CD4-positive, alpha-beta memory T cell (primary cell): ENCODE results near the gene USP5. TPM values are rescaled to one million over a fixed set of nuclear protein-coding genes. Genes with fewer than 3 reads are reported as not detected.

Experiments
- CTCF ChIA-PET: fragments of 350-600 bp; sonication (Branson Sonifier 250); formaldehyde crosslinking; loops from one replicate; lab custom pipeline; 2021; ENCODE audit warnings: inconsistent platforms; ENCODE audit not compliant: partially characterized antibody; lab: Charles Lee
- POLR2A ChIA-PET: fragments of 350-600 bp; sonication (Branson Sonifier 250); formaldehyde crosslinking; loops from one replicate; lab custom pipeline; 2021; ENCODE audit not compliant: partially characterized antibody; lab: Charles Lee
- DNase-seq, 5 donors: peaks; one replicate each; pipeline versions ENCODE4 v3.0.0 to v3.0.0-alpha.2; 2020 to 2022; ENCODE audit warnings: mixed read lengths in 1 of 5
- H3K27ac ChIP-seq: one replicate; pipeline ENCODE4 v1.7.0; 2013; ENCODE audit warnings: low read depth, low read length
- H3K27me3 ChIP-seq: 2 replicates; pipeline ENCODE4 v1.7.0; 2013; ENCODE audit warnings: mild to moderate bottlenecking, low read length, moderate library complexity; ENCODE audit not compliant: insufficient read depth
- H3K36me3 ChIP-seq: 2 replicates; pipeline ENCODE4 v1.7.0; 2013; ENCODE audit warnings: mild to moderate bottlenecking, low read length, moderate library complexity; ENCODE audit not compliant: insufficient read depth
- H3K4me1 ChIP-seq: 2 replicates; pipeline ENCODE4 v1.7.0; 2013; ENCODE audit warnings: mild to moderate bottlenecking, low read length, moderate library complexity; ENCODE audit not compliant: insufficient read depth
- H3K4me3 ChIP-seq, 2 donors: one replicate each; pipeline ENCODE4 v1.7.0; 2013; ENCODE audit warnings: low read length in 2 of 2, mild to moderate bottlenecking in 1 of 2
- H3K9me3 ChIP-seq, 2 donors: one replicate each; pipeline ENCODE4 v1.7.0; 2013; ENCODE audit warnings: low read length in 2 of 2, control low read depth in 1 of 2; ENCODE audit not compliant: control insufficient read depth in 1 of 2
- H3K27ac Mint-ChIP-seq, 7 donors: one replicate each; pipeline ENCODE4 v1.8.0; 2020 to 2021; ENCODE audit warnings: mixed read lengths in 7 of 7, mild to moderate bottlenecking in 6 of 7, inconsistent platforms in 3 of 7, moderate library complexity in 3 of 7
- H3K27me3 Mint-ChIP-seq, 2 donors: one replicate each; pipeline ENCODE4 v1.8.0; 2020 to 2021; ENCODE audit warnings: mixed read lengths in 2 of 2
- H3K36me3 Mint-ChIP-seq, 2 donors: one replicate each; pipeline ENCODE4 v1.8.0; 2020 to 2021; ENCODE audit warnings: mixed read lengths in 2 of 2, inconsistent platforms in 1 of 2, mild to moderate bottlenecking in 1 of 2
- H3K4me1 Mint-ChIP-seq, 4 donors: one replicate each; pipeline ENCODE4 v1.8.0; 2020 to 2021; ENCODE audit warnings: mixed read lengths in 4 of 4, mild to moderate bottlenecking in 1 of 4
- H3K4me3 Mint-ChIP-seq, 8 donors: one replicate each; pipeline ENCODE4 v1.8.0; 2020 to 2021; ENCODE audit warnings: mixed read lengths in 8 of 8, mild to moderate bottlenecking in 7 of 8, moderate library complexity in 6 of 8, inconsistent platforms in 3 of 8
- H3K9me3 Mint-ChIP-seq, 8 donors: one replicate each; pipeline ENCODE4 v1.8.0; 2020 to 2021; ENCODE audit warnings: mixed read lengths in 8 of 8, mild to moderate bottlenecking in 5 of 8, inconsistent platforms in 3 of 8, moderate library complexity in 1 of 8
- intact Hi-C: fragments of 100-400 bp; cut with micrococcal nuclease; formaldehyde crosslinking; loops from one replicate; pipeline ENCODE4 v1.15.1; 2023
- polyA plus RNA-seq, 2 donors: library from polyadenylated mRNA; unstranded; fragments of 300-500 nt; fragmentation: Illumina TruSeq; gene quantifications; one replicate each; pipeline ENCODE4 v1.2.3, GENCODE V29; 2021
- total RNA-seq, 2 experiments: library from RNA; stranded (reverse); gene quantifications; one replicate each; pipeline ENCODE4 v1.2.3, GENCODE V29; 2021

USP5 gene
- total and polyA plus RNA-seq, 4 experiments from 2014 or later, result 53.9 to 73.0 (median 67.2) TPM

- peaks cover 1 to 8% of the 10 kb centered on the region in 2 donors for H3K27me3 Mint-ChIP-seq
- H3K4me3 Mint-ChIP-seq, result peak overlapping the region in 1 of 8 donors; percentile 25
- ChIA-PET POLR2A (interaction anchor here (1.2 to 1.8 kb wide), 3 partner anchors 10 to 70 kb away, joined by 3 to 7 read pairs (median 5); partner anchors contain the start of genes CDCA3 and USP5), CTCF (interaction anchor here (1.0 to 18.9 kb wide), 12 partner anchors 9 to 353 kb away, joined by 3 to 303 read pairs (median 7); partner anchors contain the start of genes CD4, CDCA3, GPR162 and LAG3)
- Histone ChIP-seq H3K9me3 (no peaks in the 10 kb centered on the region), H3K4me3 (no peak overlapping the region), H3K4me1 (peaks cover 16% of the 10 kb centered on the region), H3K27ac (no peak overlapping the region), H3K36me3 (no peaks in the 10 kb centered on the region), H3K27me3 (peaks cover 8% of the 10 kb centered on the region)
- intact Hi-C loops, result no loop called here
- DNase-seq, result no peak
- peaks cover 2 to 12% (median 7%) of the 10 kb centered on the region in 4 donors for H3K4me1 Mint-ChIP-seq
- H3K27ac Mint-ChIP-seq, result no peak overlapping the region
- no peaks in the 10 kb centered on the region for H3K36me3 Mint-ChIP-seq
- no peaks in the 10 kb centered on the region for H3K9me3 Mint-ChIP-seq
Measured at GRCh38 chr12:6833189-6833890, 18.6 kb upstream of the USP5 start.

GRCh38 chr12:6834254-6834653, 17.7 kb upstream of the USP5 start:
- Histone ChIP-seq H3K27me3 (peaks cover 7% of the 10 kb centered on the region), H3K9me3 (no peaks in the 10 kb centered on the region), H3K4me1 (peaks cover 14% of the 10 kb centered on the region), H3K27ac (no peak overlapping the region), H3K36me3 (no peaks in the 10 kb centered on the region), H3K4me3 (no peak overlapping the region)
- Mint-ChIP-seq H3K27me3 (peaks cover 1 to 3% of the 10 kb centered on the region in 2 donors), H3K9me3 (no peaks in the 10 kb centered on the region), H3K36me3 (no peaks in the 10 kb centered on the region), H3K4me3 (no peak overlapping the region), H3K27ac (no peak overlapping the region), H3K4me1 (peaks cover 2 to 8% (median 4%) of the 10 kb centered on the region in 4 donors)
- DNase-seq, result no peak
- intact Hi-C loops, result loop anchor here (2.0 kb wide), 1 partner anchor 17 kb away; the partner anchor contains the start of gene CDCA3
- ChIA-PET CTCF (interaction anchor here (0.6 to 18.9 kb wide), 21 partner anchors 8 to 262 kb away, joined by 3 to 303 read pairs (median 6); partner anchors contain the start of genes CD4, CDCA3, GPR162 and LAG3), POLR2A (interaction anchor here (0.7 to 3.1 kb wide), 5 partner anchors 11 to 208 kb away, joined by 3 to 20 read pairs (median 5); partner anchors contain the start of genes CDCA3, MLF2 and USP5)

GRCh38 chr12:6834873-6835272, 17.1 kb upstream of the USP5 start:
- ChIA-PET CTCF (interaction anchor here (0.6 to 18.9 kb wide), 23 partner anchors 9 to 263 kb away, joined by 3 to 303 read pairs (median 5); partner anchors contain the start of genes CD4, CDCA3, GPR162 and LAG3), POLR2A (interaction anchor here (0.7 to 3.1 kb wide), 6 partner anchors 12 to 209 kb away, joined by 3 to 20 read pairs (median 4); partner anchors contain the start of genes CDCA3, MLF2 and ZNF384)
- Histone ChIP-seq H3K9me3 (no peaks in the 10 kb centered on the region), H3K4me3 (no peak overlapping the region), H3K36me3 (no peaks in the 10 kb centered on the region), H3K27ac (no peak overlapping the region), H3K27me3 (peaks cover under 1% of the 10 kb centered on the region), H3K4me1 (peaks cover 8% of the 10 kb centered on the region)
- Mint-ChIP-seq H3K9me3 (no peaks in the 10 kb centered on the region), H3K4me1 (peaks cover 0 to 5% (median 2%) of the 10 kb centered on the region in 4 donors), H3K27ac (peak overlapping the region in 2 of 7 donors; percentile 61 to 64), H3K27me3 (peaks cover 1 to 3% of the 10 kb centered on the region in 2 donors), H3K4me3 (no peak overlapping the region), H3K36me3 (no peaks in the 10 kb centered on the region)
- intact Hi-C loops, result loop anchor here (1.0 to 2.0 kb wide), 3 partner anchors 10 to 82 kb away; partner anchors contain the start of genes CDCA3 and MLF2
- DNase-seq, result no peak

GRCh38 chr12:6836851-6837250, 15.1 kb upstream of the USP5 start:
- no peak for DNase-seq
- Mint-ChIP-seq H3K4me1 (peaks cover 0 to 5% (median 2%) of the 10 kb centered on the region in 4 donors), H3K4me3 (no peak overlapping the region), H3K27me3 (peaks cover 0 to 1% of the 10 kb centered on the region in 2 donors), H3K9me3 (no peaks in the 10 kb centered on the region), H3K27ac (no peak overlapping the region), H3K36me3 (no peaks in the 10 kb centered on the region)
- Histone ChIP-seq H3K4me3 (no peak overlapping the region), H3K4me1 (peaks cover 7% of the 10 kb centered on the region), H3K36me3 (no peaks in the 10 kb centered on the region), H3K9me3 (no peaks in the 10 kb centered on the region), H3K27me3 (no peaks in the 10 kb centered on the region), H3K27ac (no peak overlapping the region)
- ChIA-PET CTCF (interaction anchor here (0.9 to 18.9 kb wide), 15 partner anchors 10 to 234 kb away, joined by 3 to 303 read pairs (median 5); partner anchors contain the start of genes CD4, CDCA3, GPR162 and LAG3), POLR2A (interaction anchor here (1.7 to 3.1 kb wide), 3 partner anchors 15 to 84 kb away, joined by 3 to 20 read pairs (median 9); partner anchors contain the start of genes CDCA3, MLF2 and USP5)
- intact Hi-C loops, result no loop called here

GRCh38 chr12:6837370-6838060, 14.4 kb upstream of the USP5 start:
- peak in 1 of 5 donors; percentile 34 for DNase-seq
- Histone ChIP-seq H3K27ac (no peak overlapping the region), H3K4me1 (peaks cover 7% of the 10 kb centered on the region), H3K27me3 (no peaks in the 10 kb centered on the region), H3K9me3 (no peaks in the 10 kb centered on the region), H3K36me3 (no peaks in the 10 kb centered on the region), H3K4me3 (no peak overlapping the region)
- Mint-ChIP-seq H3K9me3 (no peaks in the 10 kb centered on the region), H3K36me3 (no peaks in the 10 kb centered on the region), H3K4me1 (peaks cover 0 to 5% (median 2%) of the 10 kb centered on the region in 4 donors), H3K4me3 (no peak overlapping the region), H3K27me3 (peaks cover 0 to 1% of the 10 kb centered on the region in 2 donors), H3K27ac (no peak overlapping the region)
- intact Hi-C loops, result no loop called here
- POLR2A ChIA-PET, result interaction anchor here (1.7 to 2.0 kb wide), 2 partner anchors 14 to 53 kb away, joined by 3 to 9 read pairs; partner anchors contain the start of genes CDCA3 and USP5
- CTCF ChIA-PET, result interaction anchor here (0.9 to 18.9 kb wide), 6 partner anchors 9 to 222 kb away, joined by 4 to 303 read pairs (median 46); partner anchors contain the start of genes CD4, CDCA3, GPR162 and LAG3

- Histone ChIP-seq H3K27me3 (no peaks in the 10 kb centered on the region), H3K36me3 (no peaks in the 10 kb centered on the region), H3K4me3 (no peak overlapping the region), H3K4me1 (peaks cover 7% of the 10 kb centered on the region), H3K27ac (no peak overlapping the region), H3K9me3 (no peaks in the 10 kb centered on the region)
- POLR2A ChIA-PET, result interaction anchor here (1.4 to 2.4 kb wide), 2 partner anchors 10 to 28 kb away, joined by 3 to 10 read pairs; partner anchors contain the start of genes P3H3 and TPI1
- H3K36me3 Mint-ChIP-seq, result no peaks in the 10 kb centered on the region
- peak in 1 of 5 donors; percentile 31 for DNase-seq
- no peaks in the 10 kb centered on the region for H3K9me3 Mint-ChIP-seq
- no peak overlapping the region for H3K4me3 Mint-ChIP-seq
- H3K4me1 Mint-ChIP-seq, result peaks cover 0 to 5% (median 2%) of the 10 kb centered on the region in 4 donors
- peaks cover 0 to 1% of the 10 kb centered on the region in 2 donors for H3K27me3 Mint-ChIP-seq
- no peak overlapping the region for H3K27ac Mint-ChIP-seq
- CTCF ChIA-PET, result interaction anchor here (0.8 to 2.9 kb wide), 6 partner anchors 9 to 243 kb away, joined by 3 to 11 read pairs (median 4); partner anchors contain the start of genes CDCA3 and MLF2
- intact Hi-C loops, result no loop called here
Measured at GRCh38 chr12:6838854-6839253, 13.1 kb upstream of the USP5 start.
